Gastroesophageal sphincter (tissue), 4 donors: ENCODE results near the gene PLIN5. TPM values are rescaled to one million over a fixed set of nuclear protein-coding genes. Genes with fewer than 3 reads are reported as not detected.

Source experiments
- ATAC-seq: fragments of 150-250 bp; one replicate; pipeline ENCODE4 v1.9.1; 2016; ENCODE audit warnings: mild to moderate bottlenecking, moderate library complexity
- H3K27ac ChIP-seq, 4 donors: fragments of 200-600 bp; sonication (generic) in 3 of 4; 1 replicate in 3 of 4; 2 replicates in 1 of 4; pipeline ENCODE4 v1.5.1; 2016 to 2019
- H3K27me3 ChIP-seq: fragments of 200-600 bp; sonication (generic); one replicate; pipeline ENCODE4 v1.5.1; 2019
- H3K36me3 ChIP-seq, 2 donors: fragments of 200-600 bp; sonication (generic); one replicate each; pipeline ENCODE4 v1.5.1; 2019; ENCODE audit warnings: control low read depth in 1 of 2
- H3K4me1 ChIP-seq, 3 donors: fragments of 200-600 bp; sonication (generic); 1 replicate in 2 of 3; 2 replicates in 1 of 3; pipeline ENCODE4 v1.5.1; 2016 to 2019; ENCODE audit warnings: control low read depth in 2 of 3
- H3K4me3 ChIP-seq, 2 donors: fragments of 200-600 bp; sonication (generic); one replicate each; pipeline ENCODE4 v1.5.1; 2019; ENCODE audit warnings: mild to moderate bottlenecking in 1 of 2, moderate library complexity in 1 of 2
- H3K9me3 ChIP-seq, 3 donors: fragments of 200-600 bp; sonication (generic); one replicate each; pipeline ENCODE4 v1.5.1; 2017 to 2019; ENCODE audit warnings: control low read depth in 2 of 3
- EP300 ChIP-seq: sonication (generic); formaldehyde crosslinking; IDR thresholded peaks from one replicate; pipeline ENCODE4 v1.6.1; 2017; ENCODE audit warnings: antibody characterized with exemption, mild to moderate bottlenecking
- POLR2A ChIP-seq, 2 donors: fragments of 450-650 bp; IDR thresholded peaks; one replicate each; pipeline ENCODE4 v1.6.1; 2017; ENCODE audit warnings: antibody characterized with exemption in 2 of 2, mild to moderate bottlenecking in 2 of 2, moderate library complexity in 1 of 2
- POLR2AphosphoS5 ChIP-seq: sonication (generic); formaldehyde crosslinking; IDR thresholded peaks from one replicate; pipeline ENCODE4 v1.6.1; 2017; ENCODE audit warnings: antibody characterized with exemption
- WGBS, 2 donors: methylation state at CpG; one replicate each; pipeline ENCODE4 v1.1.5; 2018; ENCODE audit warnings: low coverage in 1 of 2; 5-methylcytosine and 5-hydroxymethylcytosine counted together
- total RNA-seq, 4 donors: library from RNA; depleted of rRNA; stranded (reverse); fragments of >200 nt; gene quantifications; one replicate each; pipeline ENCODE4 v1.1.0, GENCODE V29; 2016
- TF ChIP-seq, protein P1 (sequence below), 4 experiments: fragments of 200-600 bp in 2 of 4; fragments of 450-650 bp in 2 of 4; sonication (generic) in 1 of 4; IDR thresholded peaks; one replicate each; pipeline ENCODE4 v1.5.1; 2017 to 2019; ENCODE audit warnings: antibody characterized with exemption in 4 of 4, mild to moderate bottlenecking in 2 of 4, moderate library complexity in 2 of 4

Gene PLIN5
- total RNA-seq, 4 donors from 2014 or later: 0.49 to 24.3 (median 11.2) TPM

DNA sequence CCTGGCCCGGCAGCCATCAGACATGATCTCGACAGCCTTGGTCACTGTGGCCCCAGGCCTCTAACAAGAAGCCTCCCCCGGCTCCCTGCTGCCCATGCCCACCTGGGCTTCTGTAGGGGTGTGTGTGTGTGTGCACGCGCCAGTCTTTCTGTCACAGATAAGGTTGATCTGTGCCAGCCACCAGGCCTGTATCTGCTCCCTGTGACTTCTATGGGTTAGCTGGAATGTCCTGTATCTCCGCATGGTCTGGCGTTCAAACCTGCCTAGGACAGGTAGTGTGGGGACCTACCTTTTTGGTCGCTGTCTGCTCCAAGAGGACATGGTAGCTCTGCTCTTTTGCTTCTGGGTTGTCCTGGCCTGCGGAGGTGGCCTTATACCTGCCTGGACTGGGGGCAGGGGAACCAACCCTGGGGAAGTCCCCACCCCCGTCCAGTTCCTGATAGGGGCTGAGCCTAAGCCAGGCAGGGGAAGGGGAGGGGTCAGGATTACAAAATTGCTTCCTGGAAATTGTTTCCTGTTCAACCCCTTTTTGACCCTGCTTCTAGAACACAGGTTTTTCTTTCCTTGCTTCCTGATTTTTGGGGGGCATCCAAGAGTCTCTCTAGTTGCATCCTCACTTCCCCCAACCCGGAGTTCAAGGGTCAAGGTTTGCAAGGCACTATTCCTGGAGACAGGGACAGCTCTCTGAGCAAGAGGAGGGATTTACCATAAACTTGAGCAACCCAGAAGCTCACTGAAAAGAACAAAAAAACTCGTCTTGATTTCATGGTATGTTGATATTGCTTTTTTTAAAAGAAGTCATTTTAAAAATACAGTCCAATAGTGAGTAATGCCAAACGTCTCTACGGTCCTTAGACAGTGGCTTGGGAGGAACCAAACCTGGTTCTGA is 4.9 kb upstream of the PLIN5 start, which contains the start of gene LRG1:
TSS of gene LRG1 (minus strand) at position 344 of the 889 bp plus-strand sequence. CDS start at position 321, 23 bp downstream.
- Histone ChIP-seq H3K27me3 (peaks cover 26% of the 10 kb centered on the region), H3K9me3 (peaks cover 0 to 9% (median 0%) of the 10 kb centered on the region in 3 donors), H3K27ac (peak within 1 kb of the TSS in 1 of 4 donors; percentile 39), H3K36me3 (no peaks in the 10 kb centered on the region), H3K4me3 (no peak within 1 kb of the TSS), H3K4me1 (peaks cover 0 to 11% (median 0%) of the 10 kb centered on the region in 3 donors)
- peak; percentile 64 for ATAC-seq
- TF ChIP-seq EP300 (no peak), POLR2AphosphoS5 (no peak), POLR2A (IDR thresholded peaks at IDR 0.05) (no peak)
- TF ChIP-seq, protein P1, sequence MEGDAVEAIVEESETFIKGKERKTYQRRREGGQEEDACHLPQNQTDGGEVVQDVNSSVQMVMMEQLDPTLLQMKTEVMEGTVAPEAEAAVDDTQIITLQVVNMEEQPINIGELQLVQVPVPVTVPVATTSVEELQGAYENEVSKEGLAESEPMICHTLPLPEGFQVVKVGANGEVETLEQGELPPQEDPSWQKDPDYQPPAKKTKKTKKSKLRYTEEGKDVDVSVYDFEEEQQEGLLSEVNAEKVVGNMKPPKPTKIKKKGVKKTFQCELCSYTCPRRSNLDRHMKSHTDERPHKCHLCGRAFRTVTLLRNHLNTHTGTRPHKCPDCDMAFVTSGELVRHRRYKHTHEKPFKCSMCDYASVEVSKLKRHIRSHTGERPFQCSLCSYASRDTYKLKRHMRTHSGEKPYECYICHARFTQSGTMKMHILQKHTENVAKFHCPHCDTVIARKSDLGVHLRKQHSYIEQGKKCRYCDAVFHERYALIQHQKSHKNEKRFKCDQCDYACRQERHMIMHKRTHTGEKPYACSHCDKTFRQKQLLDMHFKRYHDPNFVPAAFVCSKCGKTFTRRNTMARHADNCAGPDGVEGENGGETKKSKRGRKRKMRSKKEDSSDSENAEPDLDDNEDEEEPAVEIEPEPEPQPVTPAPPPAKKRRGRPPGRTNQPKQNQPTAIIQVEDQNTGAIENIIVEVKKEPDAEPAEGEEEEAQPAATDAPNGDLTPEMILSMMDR (IDR thresholded peaks at IDR 0.05): no peak
- WGBS, 2 donors: 39 to 56% methylated on average over 3 to 7 of the region's 14 CpGs

DNA sequence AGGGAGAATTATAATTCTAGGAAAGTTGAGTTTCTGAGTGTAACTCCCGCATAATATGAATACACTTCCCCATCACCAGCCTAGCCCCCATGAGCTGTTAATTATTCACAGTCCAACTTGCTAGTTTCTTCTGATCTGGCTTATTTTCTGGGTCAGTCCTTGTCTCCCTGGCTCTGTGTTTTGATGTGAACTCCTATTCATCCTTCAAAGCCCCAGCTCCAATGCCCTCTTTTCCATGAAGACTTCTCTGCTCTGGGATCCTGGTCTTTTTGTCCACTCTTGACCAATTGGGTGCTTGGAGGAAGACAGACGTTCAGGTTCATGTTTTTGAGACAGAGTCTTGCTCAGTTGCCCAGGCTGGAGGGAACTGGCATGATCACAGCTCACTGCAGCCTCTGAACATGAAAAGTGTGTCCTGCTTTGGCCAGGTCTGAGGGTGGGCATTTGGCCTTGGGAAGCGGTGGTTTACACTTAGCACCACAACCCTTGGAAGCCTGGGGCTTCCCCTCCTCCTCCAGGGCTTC is 4.2 kb upstream of the PLIN5 start:
- H3K36me3 ChIP-seq: no peaks in the 10 kb centered on the region
- H3K9me3 ChIP-seq: peaks cover 0 to 9% (median 0%) of the 10 kb centered on the region in 3 donors
- peak overlapping the region in 1 of 4 donors; percentile 39 for H3K27ac ChIP-seq
- H3K27me3 ChIP-seq: peaks cover 26% of the 10 kb centered on the region
- H3K4me1 ChIP-seq: peaks cover 0 to 18% (median 0%) of the 10 kb centered on the region in 3 donors
- 65% methylated on average over 2 of the region's 3 CpGs; no CpG with 5 or more reads in 1 of the 2 donors for WGBS, 2 donors
- no peak for ATAC-seq
- TF ChIP-seq POLR2A (IDR thresholded peaks at IDR 0.05) (no peak), POLR2AphosphoS5 (no peak), EP300 (no peak)
- TF ChIP-seq, protein P1 (IDR thresholded peaks at IDR 0.05): no peak
- no peak overlapping the region for H3K4me3 ChIP-seq

DNA sequence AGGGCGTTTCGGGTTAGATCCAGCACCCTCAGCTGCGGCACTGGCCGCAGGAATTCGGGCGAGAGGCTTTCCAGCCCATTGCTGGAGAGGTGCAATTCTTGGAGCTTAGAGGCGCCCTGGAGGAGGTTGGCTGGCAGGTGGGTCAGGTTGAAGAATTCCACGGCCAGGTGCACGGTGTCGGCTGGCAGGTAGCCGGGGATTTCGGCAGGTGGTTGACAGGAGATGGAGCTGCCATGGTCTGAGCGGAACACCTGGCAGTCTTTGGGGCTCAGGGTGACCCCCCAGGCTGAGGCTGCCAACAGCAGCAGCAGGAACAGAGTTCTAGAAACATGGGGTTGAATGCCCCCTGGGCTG is 3.6 kb upstream of the PLIN5 start:
- H3K4me3 ChIP-seq: no peak overlapping the region
- H3K27me3 ChIP-seq: peaks cover 26% of the 10 kb centered on the region
- H3K36me3 ChIP-seq: no peaks in the 10 kb centered on the region
- no peak overlapping the region for H3K27ac ChIP-seq
- H3K9me3 ChIP-seq: peaks cover 0 to 9% (median 0%) of the 10 kb centered on the region in 3 donors
- peaks cover 0 to 18% (median 0%) of the 10 kb centered on the region in 3 donors for H3K4me1 ChIP-seq
- no peak for ATAC-seq
- TF ChIP-seq, protein P1 (IDR thresholded peaks at IDR 0.05): no peak
- TF ChIP-seq EP300: no peak
- TF ChIP-seq POLR2A (IDR thresholded peaks at IDR 0.05): no peak
- no peak for TF ChIP-seq POLR2AphosphoS5
- WGBS, 2 donors: no CpG with 5 or more reads among the region's 13 CpGs

DNA sequence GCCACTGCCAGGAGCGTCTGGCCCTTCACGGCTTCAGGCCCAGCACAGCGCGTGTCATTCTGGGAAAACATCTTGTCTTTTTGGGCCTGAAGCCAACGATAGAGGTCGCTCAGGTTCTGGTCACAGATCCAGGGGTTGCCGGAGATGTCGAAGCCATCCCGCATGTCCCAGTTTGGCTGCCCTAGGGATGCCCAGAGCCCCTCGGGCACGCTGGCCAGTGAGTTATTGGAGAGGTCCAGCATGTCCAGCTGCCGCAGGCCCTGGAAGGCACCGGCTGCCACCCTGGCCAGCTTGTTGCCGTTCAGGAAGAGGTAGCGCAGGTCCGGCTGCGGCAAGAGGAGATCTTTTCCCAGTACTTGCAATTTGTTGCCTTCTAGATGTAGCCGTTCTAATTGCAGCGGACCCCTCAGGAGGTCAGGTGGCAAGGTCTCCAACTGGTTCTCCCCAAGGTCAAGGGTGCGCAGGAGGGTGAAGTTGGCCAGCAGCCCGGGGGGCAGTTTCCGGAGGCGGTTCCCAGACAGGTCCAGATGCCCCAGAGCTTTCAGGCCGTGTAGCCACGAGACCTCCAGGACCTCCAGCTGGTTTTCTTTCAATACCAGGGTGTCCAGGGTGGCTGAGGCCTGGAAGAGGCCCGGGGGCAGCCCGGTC is 3.1 kb upstream of the PLIN5 start:
- Histone ChIP-seq H3K4me1 (peaks cover 0 to 18% (median 0%) of the 10 kb centered on the region in 3 donors), H3K9me3 (peaks cover 0 to 9% (median 0%) of the 10 kb centered on the region in 3 donors), H3K27me3 (peaks cover 26% of the 10 kb centered on the region), H3K4me3 (no peak overlapping the region), H3K27ac (no peak overlapping the region), H3K36me3 (no peaks in the 10 kb centered on the region)
- ATAC-seq: no peak
- TF ChIP-seq POLR2A (IDR thresholded peaks at IDR 0.05) (no peak), POLR2AphosphoS5 (no peak), EP300 (no peak)
- TF ChIP-seq, protein P1 (IDR thresholded peaks at IDR 0.05): no peak
- 74% methylated on average over 12 of the region's 27 CpGs; no CpG with 5 or more reads in 1 of the 2 donors for WGBS, 2 donors
